Stimulated activated CD4-positive, alpha-beta T cell treated with anti-CD3 and anti-CD28 coated beads, Interleukin-12 subunit alpha, Interleukin-12 subunit beta, amount 100 ng/mL, for 24 hours (primary cell): ENCODE results near the gene CEP43.

Experiments used
- DNase-seq, 2 experiments: peaks; one replicate each; pipeline ENCODE4 v3.0.0-alpha.2; 2020; ENCODE audit warnings: low read depth in 2 of 2

CEP43 gene

DNA sequence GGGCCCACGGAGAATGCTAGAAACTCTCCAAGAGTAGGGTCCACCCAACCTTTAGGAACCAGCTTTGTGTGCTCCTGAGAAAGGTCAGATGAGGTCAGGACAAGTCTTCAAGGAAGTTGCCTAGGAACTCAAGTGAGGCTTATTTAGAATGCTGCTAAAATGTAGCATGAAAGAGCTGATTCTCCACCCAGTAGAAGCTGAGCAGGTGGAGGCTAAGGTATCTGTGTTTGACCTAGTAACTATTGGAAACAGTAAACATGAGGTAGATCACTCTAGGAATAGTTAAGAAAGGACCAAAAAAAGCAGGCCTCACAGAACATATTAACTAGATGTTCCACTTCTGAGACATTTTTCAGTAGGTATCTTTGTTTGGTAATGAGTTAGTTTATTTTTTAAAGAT lies 13.9 kb downstream of the CEP43 start:
- DNase-seq = no peak

GRCh38 chr6:167013946-167014345 lies 14.7 kb downstream of the CEP43 start:
- DNase-seq = no peak

DNA sequence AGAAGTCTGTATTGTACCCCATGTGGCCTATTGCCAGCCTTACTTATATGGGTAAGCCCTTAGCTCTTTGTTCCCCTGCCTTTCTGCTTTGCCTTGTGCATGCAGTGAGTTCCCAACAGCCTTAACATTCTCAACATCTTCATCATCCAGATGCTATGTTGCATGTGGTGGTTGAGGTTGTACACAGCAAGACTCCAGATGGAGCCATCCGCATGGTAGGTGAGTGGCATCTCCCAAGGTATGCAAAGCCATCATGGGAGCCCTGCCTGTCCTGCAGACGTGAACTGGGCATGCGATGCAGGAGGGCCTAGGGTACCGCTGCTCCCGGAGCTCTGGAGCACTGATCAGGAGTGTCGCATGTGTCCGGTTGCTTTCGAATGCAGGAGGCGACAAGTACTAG lies 16.1 kb downstream of the CEP43 start:
- DNase-seq = no peak

DNA sequence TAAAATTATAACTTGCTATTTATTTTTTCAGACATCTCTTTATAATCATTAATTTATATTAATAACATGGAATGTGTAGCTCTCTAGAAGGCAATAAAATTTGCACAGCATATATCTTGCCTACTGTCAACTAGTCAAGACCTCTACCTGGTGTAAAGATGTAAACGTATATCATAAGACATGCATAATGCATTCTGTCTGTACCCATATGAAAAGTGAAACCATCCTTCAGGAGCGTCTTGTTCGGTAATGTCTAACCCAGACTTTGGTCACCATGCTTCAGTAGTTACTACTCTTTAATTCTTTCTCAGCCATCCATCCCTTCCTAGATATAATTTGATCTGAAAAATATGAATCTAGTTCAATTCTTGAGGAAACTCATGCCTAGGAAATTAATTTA lies 21.0 kb downstream of the CEP43 start:
- DNase-seq = no peak

DNA sequence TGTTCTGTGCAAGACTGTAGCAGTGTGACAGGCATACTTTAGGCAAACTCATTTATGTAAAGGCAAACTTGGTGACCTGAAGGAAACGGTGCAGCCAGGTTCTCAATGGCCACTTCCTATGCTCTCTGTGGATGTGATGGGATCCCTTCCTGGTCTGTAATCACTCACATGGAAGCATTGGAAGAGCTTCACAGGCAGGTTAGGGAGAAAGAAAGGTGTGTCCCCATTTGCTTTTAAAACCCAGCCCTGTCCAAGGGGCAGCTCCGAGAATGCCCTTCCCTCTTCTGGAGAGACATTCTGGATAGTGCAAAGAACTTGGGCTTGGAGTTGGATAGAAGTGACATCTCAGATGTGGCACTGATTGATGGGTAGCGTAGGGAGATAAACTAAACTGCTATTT lies 28.1 kb downstream of the CEP43 start:
- no peak for DNase-seq

GRCh38 chr6:167027772-167028171 lies 28.6 kb downstream of the CEP43 start:
- DNase-seq = no peak

- DNase-seq = no peak
Measured at GRCh38 chr6:167030222-167031072, 31.2 kb downstream of the CEP43 start.

- DNase-seq = no peak
Measured at GRCh38 chr6:167031082-167031709, 32.0 kb downstream of the CEP43 start.

GRCh38 chr6:167034056-167034455 lies 34.9 kb downstream of the CEP43 start:
- no peak for DNase-seq

DNA sequence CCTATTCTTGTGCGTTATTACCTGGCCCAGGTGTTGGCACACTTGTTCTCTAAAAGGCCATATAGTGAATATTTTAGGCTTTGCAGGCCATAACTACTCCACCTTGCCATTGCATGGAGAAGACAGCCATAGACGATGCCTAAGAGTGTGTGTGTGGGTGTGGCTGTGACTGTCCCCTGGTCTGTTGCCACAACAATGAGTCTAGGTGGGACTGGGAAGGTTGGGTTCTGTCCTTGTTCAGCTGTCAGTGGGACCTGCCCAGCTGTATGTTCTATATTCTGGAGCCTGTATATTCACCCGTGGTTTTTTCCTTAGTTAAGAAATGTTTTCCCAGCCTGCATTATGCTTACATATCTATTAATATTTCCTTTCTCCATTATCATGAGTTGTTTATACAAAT lies 38.6 kb downstream of the CEP43 start:
- DNase-seq = no peak

DNA sequence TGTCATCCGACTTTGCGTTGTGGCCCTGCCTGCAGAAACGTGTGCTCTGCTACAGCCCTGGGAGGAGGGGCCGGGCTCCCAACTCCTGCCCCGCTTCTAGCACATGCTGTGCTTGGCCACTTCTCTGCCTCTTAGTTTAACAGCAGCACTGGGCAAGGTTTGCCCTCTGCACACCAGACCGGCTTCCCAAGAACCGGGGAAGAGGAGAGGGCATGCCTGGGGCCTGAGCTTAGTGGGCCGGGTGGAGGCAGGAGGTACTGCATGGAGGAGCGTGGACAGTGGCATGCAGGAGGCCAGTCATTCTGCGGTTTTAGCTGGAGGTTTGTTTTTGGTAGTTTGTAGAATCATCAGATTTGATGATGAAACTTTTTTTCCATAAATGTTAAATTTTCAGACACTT lies 45.5 kb downstream of the CEP43 start:
- no peak for DNase-seq

GRCh38 chr6:167045828-167046580 lies 46.8 kb downstream of the CEP43 start:
- no peak for DNase-seq

- DNase-seq = no peak
Measured at GRCh38 chr6:167046861-167047495, 47.8 kb downstream of the CEP43 start.

DNA sequence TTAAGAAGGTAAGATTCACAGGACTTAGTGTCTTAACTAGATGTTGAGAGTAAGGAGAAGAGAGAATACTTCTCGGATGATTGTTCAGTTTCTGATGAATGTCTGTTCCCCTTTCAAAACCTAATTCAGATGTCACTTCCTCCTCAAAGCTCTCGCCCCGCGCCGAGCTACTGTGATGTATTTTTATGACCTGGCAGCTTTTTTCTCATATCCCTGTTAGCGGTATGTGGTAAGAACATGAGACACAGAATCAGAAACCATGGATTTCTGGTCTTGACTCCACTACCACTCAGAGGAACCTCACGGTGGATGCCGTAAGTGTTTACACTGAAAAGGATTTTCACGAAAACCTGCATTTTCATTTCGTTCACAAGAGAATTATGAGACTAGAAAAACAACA lies 48.4 kb downstream of the CEP43 start:
- peak; percentile 22 to 43 for DNase-seq
